Mesenchymal stem cell (in vitro differentiated cells and primary cell): Measurements from ENCODE around the gene MAPKAPK3.

Experiments used
- DNase-seq: peaks from one replicate; pipeline ENCODE4 v3.0.0-alpha.2; 2013
- H2AFZ ChIP-seq: one replicate; pipeline ENCODE4 v1.6.1; 2013; ENCODE audit warnings: low read depth, mild to moderate bottlenecking, control low read depth, inconsistent platforms, low read length, moderate library complexity
- H2AK5ac ChIP-seq: 2 replicates; pipeline ENCODE4 v1.6.1; 2013; ENCODE audit warnings: low read length, moderate library complexity, mild to moderate bottlenecking, inconsistent platforms; ENCODE audit not compliant: severe bottlenecking
- H2BK120ac ChIP-seq: one replicate; pipeline ENCODE4 v1.6.1; 2013; ENCODE audit warnings: low read depth, mild to moderate bottlenecking, inconsistent platforms, low read length, moderate library complexity
- H2BK12ac ChIP-seq, 2 experiments: one replicate each; pipeline ENCODE4 v1.6.1; 2013; ENCODE audit warnings: inconsistent platforms in 2 of 2, low read length in 2 of 2, mild to moderate bottlenecking in 2 of 2, moderate library complexity in 2 of 2, control low read depth in 1 of 2
- H2BK15ac ChIP-seq: one replicate; pipeline ENCODE4 v1.6.1; 2013; ENCODE audit warnings: mild to moderate bottlenecking, low read depth, inconsistent platforms; ENCODE audit not compliant: poor library complexity, severe bottlenecking
- H2BK5ac ChIP-seq: 2 replicates; pipeline ENCODE4 v1.6.1; 2013; ENCODE audit warnings: low read depth, mild to moderate bottlenecking, low read length, control low read depth, inconsistent platforms; ENCODE audit not compliant: poor library complexity, severe bottlenecking
- H3K14ac ChIP-seq, 2 experiments: one replicate each; pipeline ENCODE4 v1.6.1; 2013; ENCODE audit warnings: inconsistent platforms in 2 of 2, low read length in 2 of 2, control low read depth in 1 of 2, mild to moderate bottlenecking in 1 of 2, moderate library complexity in 1 of 2
- H3K18ac ChIP-seq, 2 experiments: one replicate each; pipeline ENCODE4 v1.6.1; 2013; ENCODE audit warnings: inconsistent platforms in 2 of 2, low read length in 2 of 2, control low read depth in 1 of 2, low read depth in 1 of 2, mild to moderate bottlenecking in 1 of 2
- H3K23ac ChIP-seq, 2 experiments: one replicate each; pipeline ENCODE4 v1.6.1; 2013; ENCODE audit warnings: inconsistent platforms in 2 of 2, low read length in 2 of 2, mild to moderate bottlenecking in 2 of 2, moderate library complexity in 2 of 2, control low read depth in 1 of 2
- H3K27ac ChIP-seq: 2 replicates; pipeline ENCODE4 v1.5.1; 2013; ENCODE audit warnings: mild to moderate bottlenecking, moderate library complexity, low read length, control low read depth, inconsistent platforms; ENCODE audit not compliant: poor library complexity, severe bottlenecking
- H3K27me3 ChIP-seq, 2 experiments: 2 replicates each; pipeline versions ENCODE4 v1.6.1 to v1.7.0; 2013; ENCODE audit warnings: low read length in 2 of 2, mild to moderate bottlenecking in 2 of 2, moderate library complexity in 2 of 2, control low read depth in 1 of 2, inconsistent platforms in 1 of 2; ENCODE audit not compliant: control insufficient read depth in 1 of 2, insufficient read depth in 1 of 2
- H3K36me3 ChIP-seq, 2 experiments: 2 replicates each; pipeline versions ENCODE4 v1.6.1 to v1.7.0; 2013; ENCODE audit warnings: low read length in 2 of 2, control low read depth in 1 of 2, inconsistent platforms in 1 of 2, low read depth in 1 of 2, mild to moderate bottlenecking in 1 of 2; ENCODE audit not compliant: insufficient read depth in 2 of 2, control insufficient read depth in 1 of 2
- H3K4ac ChIP-seq, 2 experiments: one replicate each; pipeline ENCODE4 v1.6.1; 2013; ENCODE audit warnings: inconsistent platforms in 2 of 2, low read length in 2 of 2, mild to moderate bottlenecking in 2 of 2, moderate library complexity in 2 of 2, control low read depth in 1 of 2, low read depth in 1 of 2
- H3K4me1 ChIP-seq: 2 replicates; pipeline ENCODE4 v1.6.1; 2013; ENCODE audit warnings: low read depth, low read length, control low read depth; ENCODE audit not compliant: control insufficient read depth, insufficient read depth
- H3K4me2 ChIP-seq: 2 replicates; pipeline ENCODE4 v1.6.1; 2013; ENCODE audit warnings: low read length, mild to moderate bottlenecking, inconsistent platforms; ENCODE audit not compliant: poor library complexity, severe bottlenecking
- H3K4me3 ChIP-seq, 2 experiments: 2 replicates each; pipeline versions ENCODE4 v1.5.1 to v1.7.0; 2013; ENCODE audit warnings: low read length in 2 of 2, mild to moderate bottlenecking in 2 of 2, control low read depth in 1 of 2, low read depth in 1 of 2; ENCODE audit not compliant: insufficient read depth in 1 of 2
- H3K79me1 ChIP-seq: replicated peaks from 2 replicates; pipeline ENCODE4 v1.6.1; 2013; ENCODE audit warnings: mild to moderate bottlenecking, control low read depth, low read length, inconsistent platforms; ENCODE audit not compliant: poor library complexity, severe bottlenecking
- H3K9ac ChIP-seq: 2 replicates; pipeline ENCODE4 v1.7.0; 2013; ENCODE audit warnings: mild to moderate bottlenecking, low read length, moderate library complexity
- H3K9me3 ChIP-seq: 2 replicates; pipeline ENCODE4 v1.7.0; 2013; ENCODE audit warnings: mild to moderate bottlenecking, low read length; ENCODE audit not compliant: control insufficient read depth
- H4K8ac ChIP-seq: one replicate; pipeline ENCODE4 v1.6.1; 2013; ENCODE audit warnings: inconsistent platforms, mild to moderate bottlenecking, low read length, moderate library complexity
- H4K91ac ChIP-seq: one replicate; pipeline ENCODE4 v1.6.1; 2013; ENCODE audit warnings: mild to moderate bottlenecking, low read length, inconsistent platforms
- WGBS: methylation state at CpG from one replicate; pipeline ENCODE4 v1.1.7; 2013; ENCODE audit warnings: mixed read lengths; 5-methylcytosine and 5-hydroxymethylcytosine counted together

The MAPKAPK3 gene

GRCh38 chr3:50584391-50584790, 32.6 kb upstream of the MAPKAPK3 start:
- Histone ChIP-seq H3K4me1 (no peaks in the 10 kb centered on the region), H4K8ac (no peak overlapping the region), H3K27me3 (no peaks in the 10 kb centered on the region), H3K9ac (no peak overlapping the region), H3K27ac (no peak overlapping the region), H3K9me3 (no peaks in the 10 kb centered on the region), H2BK12ac (no peak overlapping the region), H3K14ac (no peak overlapping the region), H3K79me1 (no peaks in the 10 kb centered on the region), H3K36me3 (peaks cover 24 to 32% of the 10 kb centered on the region in 2 experiments), H2BK15ac (no peak overlapping the region), H3K4me2 (no peak overlapping the region), H2AK5ac (no peak overlapping the region), H3K4ac (no peak overlapping the region), H3K4me3 (no peak overlapping the region), H4K91ac (no peak overlapping the region), H3K18ac (no peak overlapping the region), H2BK5ac (no peak overlapping the region), H2BK120ac (no peak overlapping the region), H2AFZ (no peak overlapping the region), H3K23ac (no peak overlapping the region)
- DNase-seq: peak; percentile 14
- 53% methylated on average over 2 of the region's 2 CpGs for WGBS

- H3K27ac ChIP-seq: no peak overlapping the region
- no peak overlapping the region for H3K4me3 ChIP-seq
- no peak for DNase-seq
- H3K9ac ChIP-seq: no peak overlapping the region
- H4K91ac ChIP-seq: no peak overlapping the region
- H2BK120ac ChIP-seq: no peak overlapping the region
- no peaks in the 10 kb centered on the region for H3K27me3 ChIP-seq
- no peaks in the 10 kb centered on the region for H3K79me1 ChIP-seq
- no peak overlapping the region for H2BK5ac ChIP-seq
- H3K4ac ChIP-seq: no peak overlapping the region
- H2AK5ac ChIP-seq: no peak overlapping the region
- H2BK12ac ChIP-seq: no peak overlapping the region
- 95% methylated on average over 6 of the region's 6 CpGs for WGBS
- no peaks in the 10 kb centered on the region for H3K9me3 ChIP-seq
- H2BK15ac ChIP-seq: no peak overlapping the region
- H4K8ac ChIP-seq: no peak overlapping the region
- peaks cover 2% of the 10 kb centered on the region for H3K4me1 ChIP-seq
- H3K14ac ChIP-seq: no peak overlapping the region
- H3K36me3 ChIP-seq: peaks cover 11 to 17% of the 10 kb centered on the region in 2 experiments
- H2AFZ ChIP-seq: no peak overlapping the region
- H3K23ac ChIP-seq: no peak overlapping the region
- H3K18ac ChIP-seq: no peak overlapping the region
- H3K4me2 ChIP-seq: no peak overlapping the region
Measured at GRCh38 chr3:50585919-50586762, 30.8 kb upstream of the MAPKAPK3 start.

GRCh38 chr3:50586763-50587070, 30.2 kb upstream of the MAPKAPK3 start:
- no peak overlapping the region for H2BK120ac ChIP-seq
- no peak overlapping the region for H3K23ac ChIP-seq
- H3K18ac ChIP-seq: no peak overlapping the region
- H4K91ac ChIP-seq: no peak overlapping the region
- peaks cover 7 to 13% of the 10 kb centered on the region in 2 experiments for H3K36me3 ChIP-seq
- no peak for DNase-seq
- no peaks in the 10 kb centered on the region for H3K79me1 ChIP-seq
- 84% methylated on average over 3 of the region's 3 CpGs for WGBS
- no peak overlapping the region for H2AFZ ChIP-seq
- H3K4me3 ChIP-seq: no peak overlapping the region
- no peak overlapping the region for H3K4ac ChIP-seq
- H3K14ac ChIP-seq: no peak overlapping the region
- H3K27me3 ChIP-seq: no peaks in the 10 kb centered on the region
- no peak overlapping the region for H2BK15ac ChIP-seq
- no peak overlapping the region for H3K4me2 ChIP-seq
- H4K8ac ChIP-seq: no peak overlapping the region
- no peak overlapping the region for H2BK5ac ChIP-seq
- peaks cover 2% of the 10 kb centered on the region for H3K4me1 ChIP-seq
- H2BK12ac ChIP-seq: no peak overlapping the region
- H3K9ac ChIP-seq: no peak overlapping the region
- no peaks in the 10 kb centered on the region for H3K9me3 ChIP-seq
- H2AK5ac ChIP-seq: no peak overlapping the region
- H3K27ac ChIP-seq: no peak overlapping the region

- H3K4ac ChIP-seq: no peak overlapping the region
- H2AK5ac ChIP-seq: no peak overlapping the region
Measured at GRCh38 chr3:50587373-50587772, 29.6 kb upstream of the MAPKAPK3 start.

More at GRCh38 chr3:50587373-50587772, 29.6 kb upstream of the MAPKAPK3 start:
- Histone ChIP-seq H3K9me3 (no peaks in the 10 kb centered on the region), H2BK5ac (no peak overlapping the region), H3K4me1 (peaks cover 2% of the 10 kb centered on the region), H3K27ac (no peak overlapping the region), H3K23ac (no peak overlapping the region), H3K18ac (no peak overlapping the region), H3K4me2 (no peak overlapping the region), H3K36me3 (peaks cover 4 to 6% of the 10 kb centered on the region in 2 experiments), H3K4me3 (no peak overlapping the region), H3K14ac (no peak overlapping the region), H3K9ac (peak overlapping the region; percentile 5), H3K79me1 (no peaks in the 10 kb centered on the region), H3K27me3 (no peaks in the 10 kb centered on the region), H2BK15ac (no peak overlapping the region), H2BK12ac (no peak overlapping the region), H2AFZ (no peak overlapping the region), H4K8ac (peak overlapping the region; percentile 12), H4K91ac (no peak overlapping the region), H2BK120ac (no peak overlapping the region)
- DNase-seq: no peak
- WGBS: 89% methylated on average over 6 of the region's 6 CpGs
